ENCODE results near the gene EPB41L5.

- TF ChIP-seq CTCF (IDR thresholded peaks at IDR 0.05; ENCODE audit: insufficient read depth, low read length): no peak
- no peak for TF ChIP-seq POLR2AphosphoS5 (IDR thresholded peaks at IDR 0.05; ENCODE audit: low read depth)
- TF ChIP-seq REST (IDR thresholded peaks at IDR 0.05; ENCODE audit: insufficient replicate concordance, low read depth): no peak
Observed at GRCh38 chr2:120148229-120148628, 135.4 kb downstream of the EPB41L5 start.
